GM23338 (cell line): ENCODE data around the gene COL4A6. TPM values are rescaled to one million over a fixed set of nuclear protein-coding genes. Genes with fewer than 3 reads are reported as not detected.

ENCODE experiments used
- CREB1 ChIP-seq: fragments of 250-450 bp; sonication (Bioruptor Pico); IDR thresholded peaks from 2 replicates; pipeline ENCODE4 v1.5.0; 2020; ENCODE audit warnings: low read depth, mild to moderate bottlenecking, moderate library complexity
- ETS1 ChIP-seq: IDR thresholded peaks from 2 replicates; pipeline ENCODE4 v1.6.1; 2016; ENCODE audit warnings: antibody characterized with exemption
- EZH2 ChIP-seq: fragments of 200-600 bp; sonication (generic); IDR thresholded peaks from one replicate; pipeline ENCODE4 v1.8.0; 2017; ENCODE audit warnings: antibody characterized with exemption, mild to moderate bottlenecking, low read depth; ENCODE audit not compliant: unreplicated experiment
- EZH2phosphoT487 ChIP-seq: fragments of 200-600 bp; sonication (generic); IDR thresholded peaks from one replicate; pipeline ENCODE4 v1.8.1; 2018; ENCODE audit warnings: antibody characterized with exemption; ENCODE audit not compliant: unreplicated experiment
- JUNB ChIP-seq: IDR thresholded peaks from one replicate; pipeline ENCODE4 v1.6.1; 2016; ENCODE audit warnings: antibody characterized with exemption; ENCODE audit not compliant: unreplicated experiment
- NANOG ChIP-seq: IDR thresholded peaks from 2 replicates; pipeline ENCODE4 v1.6.1; 2016; ENCODE audit warnings: antibody characterized with exemption, borderline replicate concordance
- POLR2AphosphoS5 ChIP-seq: IDR thresholded peaks from 2 replicates; pipeline ENCODE4 v1.6.1; 2016; ENCODE audit warnings: antibody characterized with exemption, low read depth
- STAT1 ChIP-seq: IDR thresholded peaks from one replicate; pipeline ENCODE4 v1.6.1; 2016; ENCODE audit warnings: antibody characterized with exemption; ENCODE audit not compliant: unreplicated experiment
- ZNF114 ChIP-seq: fragments of 250-450 bp; sonication (Bioruptor Pico); IDR thresholded peaks from 2 replicates; pipeline ENCODE4 v1.5.0; 2020; ENCODE audit warnings: mild to moderate bottlenecking, moderate library complexity
- ZNF462 ChIP-seq: fragments of 250-450 bp; sonication (Bioruptor Pico); IDR thresholded peaks from 2 replicates; pipeline ENCODE4 v1.5.0; 2020; ENCODE audit warnings: mild to moderate bottlenecking, moderate library complexity
- polyA plus RNA-seq: library from polyadenylated mRNA; unstranded; fragments of >200 nt; fragmentation: Nextera tagmentation; extraction: Ambion mirVana; gene quantifications from 2 replicates; pipeline ENCODE4 v1.2.1, GENCODE V29; 2016
- total RNA-seq: library from RNA; depleted of rRNA; stranded (reverse); fragments of >200 nt; shearing (Covaris generic); gene quantifications from 2 replicates; pipeline ENCODE4 v1.2.3, GENCODE V29; 2014
- TF ChIP-seq, protein P1 (sequence below), 2 experiments: fragments of 200-600 bp in 1 of 2; sonication (generic) in 1 of 2; conservative IDR thresholded peaks; 2 replicates each; pipeline versions ENCODE4 v1.5.1 to v1.6.1; 2016 to 2017; ENCODE audit warnings: antibody characterized with exemption in 2 of 2, low read depth in 2 of 2, mild to moderate bottlenecking in 2 of 2, moderate library complexity in 1 of 2

The COL4A6 gene
- total and polyA plus RNA-seq, 2 experiments from 2014 or later: 4.1 to 15.2 TPM

DNA sequence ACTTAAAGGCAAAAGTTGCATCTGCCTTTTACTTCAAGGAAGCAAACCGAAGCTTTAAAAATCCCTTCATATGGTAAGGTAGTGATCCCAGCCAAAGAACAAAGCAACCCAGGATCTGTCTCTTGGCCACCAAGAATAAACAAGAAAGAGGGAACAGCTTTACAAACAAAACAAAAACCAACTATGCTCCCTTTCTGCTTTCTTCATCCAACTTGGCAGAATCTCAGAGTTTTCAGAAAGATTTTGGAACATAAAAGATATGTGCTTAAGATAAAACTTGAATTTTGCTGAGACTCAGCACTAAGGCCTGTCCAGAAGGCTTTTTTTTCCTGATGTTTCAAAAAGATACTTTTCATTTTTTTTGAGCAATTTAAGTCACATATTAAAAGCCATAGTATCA is 94.0 kb downstream of the COL4A6 start (continued):
- TF ChIP-seq ZNF462 (no peak), JUNB (no peak), STAT1 (no peak), ETS1 (no peak), POLR2AphosphoS5 (no peak), CREB1 (no peak), EZH2phosphoT487 (no peak), ZNF114 (no peak), NANOG (no peak), EZH2 (no peak)
- TF ChIP-seq, protein P1, sequence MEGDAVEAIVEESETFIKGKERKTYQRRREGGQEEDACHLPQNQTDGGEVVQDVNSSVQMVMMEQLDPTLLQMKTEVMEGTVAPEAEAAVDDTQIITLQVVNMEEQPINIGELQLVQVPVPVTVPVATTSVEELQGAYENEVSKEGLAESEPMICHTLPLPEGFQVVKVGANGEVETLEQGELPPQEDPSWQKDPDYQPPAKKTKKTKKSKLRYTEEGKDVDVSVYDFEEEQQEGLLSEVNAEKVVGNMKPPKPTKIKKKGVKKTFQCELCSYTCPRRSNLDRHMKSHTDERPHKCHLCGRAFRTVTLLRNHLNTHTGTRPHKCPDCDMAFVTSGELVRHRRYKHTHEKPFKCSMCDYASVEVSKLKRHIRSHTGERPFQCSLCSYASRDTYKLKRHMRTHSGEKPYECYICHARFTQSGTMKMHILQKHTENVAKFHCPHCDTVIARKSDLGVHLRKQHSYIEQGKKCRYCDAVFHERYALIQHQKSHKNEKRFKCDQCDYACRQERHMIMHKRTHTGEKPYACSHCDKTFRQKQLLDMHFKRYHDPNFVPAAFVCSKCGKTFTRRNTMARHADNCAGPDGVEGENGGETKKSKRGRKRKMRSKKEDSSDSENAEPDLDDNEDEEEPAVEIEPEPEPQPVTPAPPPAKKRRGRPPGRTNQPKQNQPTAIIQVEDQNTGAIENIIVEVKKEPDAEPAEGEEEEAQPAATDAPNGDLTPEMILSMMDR (conservative IDR thresholded peaks at IDR 0.05; ENCODE audit: low read depth in 2 of 2): no peak
